ENCODE measurements around the gene HLA-DOB.

The HLA-DOB gene

GRCh38 chr6:32843331-32843978 is 26.7 kb upstream of the HLA-DOB start:
- ATAC-seq, result no peak

GRCh38 chr6:32842690-32843089 is 25.9 kb upstream of the HLA-DOB start:
- ATAC-seq, result no peak

- ATAC-seq, result no peak
These were observed 25.3 kb upstream of the HLA-DOB start for GRCh38 chr6:32842021-32842650.

GRCh38 chr6:32840604-32841246 is 23.9 kb upstream of the HLA-DOB start:
- no peak for ATAC-seq

GRCh38 chr6:32839356-32839755 is 22.6 kb upstream of the HLA-DOB start:
- ATAC-seq, result no peak

- peak; percentile 86 to 87 for ATAC-seq
These were observed 21.5 kb upstream of the HLA-DOB start, which contains the start of gene TAP2 for GRCh38 chr6:32838114-32838958. TAP2 (minus strand) TSS chr6:32838739; CDS start chr6:32838233, 506 bp downstream.

GRCh38 chr6:32837651-32838113 is 20.9 kb upstream of the HLA-DOB start:
- no peak for ATAC-seq

GRCh38 chr6:32836873-32837272 is 20.1 kb upstream of the HLA-DOB start:
- no peak for ATAC-seq

GRCh38 chr6:32835167-32835893 is 18.5 kb upstream of the HLA-DOB start:
- no peak for ATAC-seq

GRCh38 chr6:32833664-32834063 is 16.9 kb upstream of the HLA-DOB start:
- ATAC-seq, result no peak

GRCh38 chr6:32832535-32832934 is 15.7 kb upstream of the HLA-DOB start:
- ATAC-seq, result no peak

- ATAC-seq, result no peak
These were observed 14.1 kb upstream of the HLA-DOB start for GRCh38 chr6:32830936-32831335.

- no peak for ATAC-seq
These were observed 13.2 kb upstream of the HLA-DOB start for GRCh38 chr6:32830017-32830416.

GRCh38 chr6:32829495-32829894 is 12.7 kb upstream of the HLA-DOB start:
- no peak for ATAC-seq

- ATAC-seq, result peak in 1 of 2 donors; percentile 20
These were observed 10.2 kb upstream of the HLA-DOB start for GRCh38 chr6:32827025-32827424.

- ATAC-seq, result no peak
These were observed 9.2 kb upstream of the HLA-DOB start for GRCh38 chr6:32825966-32826365.

GRCh38 chr6:32819729-32820128 is 2.9 kb upstream of the HLA-DOB start:
- ATAC-seq, result no peak

GRCh38 chr6:32818867-32819266 is 2.1 kb upstream of the HLA-DOB start:
- peak; percentile 50 to 54 for ATAC-seq

GRCh38 chr6:32815996-32816395 is 806 bp downstream of the HLA-DOB start:
- ATAC-seq, result no peak

GRCh38 chr6:32815115-32815514 is 1.7 kb downstream of the HLA-DOB start:
- ATAC-seq, result no peak

- no peak for ATAC-seq
These were observed 2.7 kb downstream of the HLA-DOB start for GRCh38 chr6:32814145-32814544.

GRCh38 chr6:32809171-32809570 is 7.6 kb downstream of the HLA-DOB start:
- no peak for ATAC-seq

Data from activated CD4-positive, CD25-positive, alpha-beta regulatory T cell treated with anti-CD3 and anti-CD28 coated beads, Interleukin-2, amount 50 U/mL, for 24 hours (primary cell).